Endothelial cell (in vitro differentiated cells): ENCODE data around the gene CTSE. TPM values are rescaled to one million over a fixed set of nuclear protein-coding genes. Genes with fewer than 3 reads are reported as not detected.

Experiments used
- DNase-seq: peaks from one replicate; pipeline ENCODE4 v3.0.0; 2021; ENCODE audit warnings: low spot score
- H3K27ac Mint-ChIP-seq: one replicate; pipeline ENCODE4 v1.8.0; 2021; ENCODE audit warnings: mixed read lengths, inconsistent platforms; ENCODE audit not compliant: unreplicated experiment
- H3K27me3 Mint-ChIP-seq: one replicate; pipeline ENCODE4 v1.8.0; 2021; ENCODE audit warnings: mild to moderate bottlenecking, moderate library complexity, mixed read lengths, inconsistent platforms; ENCODE audit not compliant: unreplicated experiment
- H3K36me3 Mint-ChIP-seq: one replicate; pipeline ENCODE4 v1.8.0; 2021; ENCODE audit warnings: mild to moderate bottlenecking, low read depth, mixed read lengths, inconsistent platforms; ENCODE audit not compliant: unreplicated experiment
- H3K4me1 Mint-ChIP-seq: one replicate; pipeline ENCODE4 v1.8.0; 2021; ENCODE audit warnings: mild to moderate bottlenecking, mixed read lengths, inconsistent platforms; ENCODE audit not compliant: unreplicated experiment
- H3K4me3 Mint-ChIP-seq: one replicate; pipeline ENCODE4 v1.8.0; 2021; ENCODE audit warnings: mild to moderate bottlenecking, mixed read lengths, inconsistent platforms; ENCODE audit not compliant: unreplicated experiment
- H3K9me3 Mint-ChIP-seq: one replicate; pipeline ENCODE4 v1.8.0; 2021; ENCODE audit warnings: mixed read lengths, inconsistent platforms; ENCODE audit not compliant: unreplicated experiment
- total RNA-seq: library from RNA; stranded (reverse); fragmentation: NEBNext Ultra II Directional; extraction: Animal tissue kit (Norgen Biotek cat#: 25700); gene quantifications from one replicate; pipeline ENCODE4 v1.2.1, GENCODE V29; 2021; ENCODE audit not compliant: unreplicated experiment
- TF ChIP-seq, protein P1 (sequence below): fragments of 200-600 bp; sonication (generic); IDR thresholded peaks from one replicate; pipeline ENCODE4 v1.5.0; 2021; ENCODE audit warnings: antibody characterized with exemption; ENCODE audit not compliant: unreplicated experiment

The CTSE gene
- total RNA-seq, 1 donor from 2014 or later, result not detected

GRCh38 chr1:205994346-205994745 is 29.3 kb downstream of the CTSE start:
- Mint-ChIP-seq H3K36me3 (peaks cover 7% of the 10 kb centered on the region), H3K4me1 (peaks cover 9% of the 10 kb centered on the region), H3K9me3 (no peaks in the 10 kb centered on the region), H3K4me3 (no peak overlapping the region), H3K27ac (no peak overlapping the region), H3K27me3 (peaks cover 2% of the 10 kb centered on the region)
- DNase-seq, result no peak
- TF ChIP-seq, protein P1, sequence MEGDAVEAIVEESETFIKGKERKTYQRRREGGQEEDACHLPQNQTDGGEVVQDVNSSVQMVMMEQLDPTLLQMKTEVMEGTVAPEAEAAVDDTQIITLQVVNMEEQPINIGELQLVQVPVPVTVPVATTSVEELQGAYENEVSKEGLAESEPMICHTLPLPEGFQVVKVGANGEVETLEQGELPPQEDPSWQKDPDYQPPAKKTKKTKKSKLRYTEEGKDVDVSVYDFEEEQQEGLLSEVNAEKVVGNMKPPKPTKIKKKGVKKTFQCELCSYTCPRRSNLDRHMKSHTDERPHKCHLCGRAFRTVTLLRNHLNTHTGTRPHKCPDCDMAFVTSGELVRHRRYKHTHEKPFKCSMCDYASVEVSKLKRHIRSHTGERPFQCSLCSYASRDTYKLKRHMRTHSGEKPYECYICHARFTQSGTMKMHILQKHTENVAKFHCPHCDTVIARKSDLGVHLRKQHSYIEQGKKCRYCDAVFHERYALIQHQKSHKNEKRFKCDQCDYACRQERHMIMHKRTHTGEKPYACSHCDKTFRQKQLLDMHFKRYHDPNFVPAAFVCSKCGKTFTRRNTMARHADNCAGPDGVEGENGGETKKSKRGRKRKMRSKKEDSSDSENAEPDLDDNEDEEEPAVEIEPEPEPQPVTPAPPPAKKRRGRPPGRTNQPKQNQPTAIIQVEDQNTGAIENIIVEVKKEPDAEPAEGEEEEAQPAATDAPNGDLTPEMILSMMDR, result no peak

DNA sequence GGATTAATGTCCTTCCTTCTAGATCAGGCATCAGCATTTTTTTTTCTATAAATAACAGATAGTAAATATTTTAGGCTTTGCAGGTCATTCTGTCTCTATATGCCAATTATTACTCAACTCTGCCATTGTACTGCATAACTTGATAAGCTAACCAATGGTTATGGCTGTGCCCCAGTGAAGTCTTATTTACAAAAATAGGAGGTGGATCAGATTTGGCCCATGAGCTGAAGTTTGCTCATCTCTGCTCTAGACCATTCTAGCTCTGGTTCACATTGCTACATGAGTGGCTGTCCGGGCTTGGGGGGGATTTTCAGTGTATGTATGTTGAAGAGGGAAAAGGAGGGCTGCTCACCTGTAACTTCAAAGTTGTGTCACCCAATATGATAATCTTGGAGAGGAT is 30.6 kb downstream of the CTSE start:
- Mint-ChIP-seq H3K27me3 (no peaks in the 10 kb centered on the region), H3K4me3 (no peak overlapping the region), H3K36me3 (peaks cover 7% of the 10 kb centered on the region), H3K4me1 (peaks cover 9% of the 10 kb centered on the region), H3K27ac (no peak overlapping the region), H3K9me3 (no peaks in the 10 kb centered on the region)
- TF ChIP-seq, protein P1, result no peak
- no peak for DNase-seq

GRCh38 chr1:205992218-205992882 is 31.3 kb downstream of the CTSE start:
- no peaks in the 10 kb centered on the region for H3K27me3 Mint-ChIP-seq
- no peak overlapping the region for H3K27ac Mint-ChIP-seq
- no peaks in the 10 kb centered on the region for H3K9me3 Mint-ChIP-seq
- no peak overlapping the region for H3K4me3 Mint-ChIP-seq
- H3K36me3 Mint-ChIP-seq, result peaks cover 7% of the 10 kb centered on the region
- TF ChIP-seq, protein P1, result no peak
- peaks cover 9% of the 10 kb centered on the region for H3K4me1 Mint-ChIP-seq
- no peak for DNase-seq

GRCh38 chr1:205991237-205991636 is 32.5 kb downstream of the CTSE start:
- TF ChIP-seq, protein P1, result no peak
- H3K27me3 Mint-ChIP-seq, result no peaks in the 10 kb centered on the region
- H3K36me3 Mint-ChIP-seq, result peaks cover 7% of the 10 kb centered on the region
- no peak overlapping the region for H3K4me3 Mint-ChIP-seq
- peaks cover 9% of the 10 kb centered on the region for H3K4me1 Mint-ChIP-seq
- no peak for DNase-seq
- no peak overlapping the region for H3K27ac Mint-ChIP-seq
- H3K9me3 Mint-ChIP-seq, result no peaks in the 10 kb centered on the region

DNA sequence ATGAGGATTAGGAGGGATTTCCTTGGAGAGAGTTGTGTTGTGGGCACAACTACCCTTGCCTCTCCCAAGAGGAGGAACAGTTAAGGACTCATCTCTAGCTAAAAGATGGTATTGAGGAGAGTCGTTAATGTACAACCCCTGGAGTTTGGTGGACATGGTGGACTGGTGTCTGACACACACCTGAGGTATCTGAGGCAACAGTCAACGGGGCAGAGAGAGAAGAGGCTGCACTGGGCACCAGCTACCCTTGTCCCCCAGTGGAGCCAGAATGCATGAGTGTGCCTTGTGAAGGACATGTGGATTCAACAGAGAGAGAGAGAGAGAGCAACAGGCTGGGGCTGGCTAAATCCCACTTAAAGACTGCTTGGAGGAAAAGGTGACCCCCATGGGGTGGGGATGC is 33.5 kb downstream of the CTSE start:
- Mint-ChIP-seq H3K27ac (no peak overlapping the region), H3K36me3 (peaks cover 7% of the 10 kb centered on the region), H3K27me3 (no peaks in the 10 kb centered on the region), H3K4me3 (peak overlapping the region; percentile 73), H3K4me1 (peaks cover 9% of the 10 kb centered on the region), H3K9me3 (no peaks in the 10 kb centered on the region)
- DNase-seq, result no peak
- TF ChIP-seq, protein P1, result no peak
